Neural cell (in vitro differentiated cells): ENCODE measurements around the gene RANBP3.

Experiments
- CTCF ChIP-seq: fragments of 450-650 bp; IDR thresholded peaks from 2 replicates; pipeline ENCODE4 v1.5.1; 2014; ENCODE audit warnings: antibody characterized with exemption, mild to moderate bottlenecking, moderate library complexity; ENCODE audit not compliant: poor library complexity, severe bottlenecking
- EZH2 ChIP-seq: fragments of 200-600, 300-800 bp; shearing (Covaris generic), sonication (generic); IDR thresholded peaks from 2 replicates; pipeline ENCODE4 v1.6.1; 2014; ENCODE audit warnings: antibody characterized with exemption, low read length, borderline replicate concordance, mild to moderate bottlenecking; ENCODE audit not compliant: insufficient read depth, poor library complexity, severe bottlenecking
- POLR2AphosphoS5 ChIP-seq: IDR thresholded peaks from 2 replicates; pipeline ENCODE4 v1.6.1; 2012

- TF ChIP-seq CTCF (no peak), EZH2 (no peak), POLR2AphosphoS5 (no peak)
Measured at GRCh38 chr19:5993648-5994358, 15.9 kb upstream of the RANBP3 start.
